Suprapubic skin (tissue), 4 donors: ENCODE measurements around the gene CADM1. TPM values are rescaled to one million over a fixed set of nuclear protein-coding genes. Genes with fewer than 3 reads are reported as not detected.

ENCODE experiments used
- DNase-seq, 2 donors: peaks; one replicate each; pipeline ENCODE4 v3.0.0-alpha.2; 2019; ENCODE audit warnings: low spot score in 2 of 2
- H3K27ac ChIP-seq: fragments of 200-600 bp; sonication (generic); one replicate; pipeline ENCODE4 v1.5.1; 2019
- H3K27me3 ChIP-seq: fragments of 200-600 bp; sonication (generic); one replicate; pipeline ENCODE4 v1.5.1; 2019
- H3K36me3 ChIP-seq: fragments of 200-600 bp; sonication (generic); one replicate; pipeline ENCODE4 v1.5.1; 2019
- H3K4me1 ChIP-seq: fragments of 200-600 bp; sonication (generic); one replicate; pipeline ENCODE4 v1.5.1; 2019
- H3K4me3 ChIP-seq: fragments of 200-600 bp; sonication (generic); one replicate; pipeline ENCODE4 v1.5.1; 2019; ENCODE audit warnings: mild to moderate bottlenecking
- H3K9me3 ChIP-seq: fragments of 200-600 bp; sonication (generic); one replicate; pipeline ENCODE4 v1.5.1; 2019
- CTCF ChIP-seq, 2 donors: fragments of 200-600 bp in 1 of 2; fragments of 450-650 bp in 1 of 2; sonication (generic) in 1 of 2; IDR thresholded peaks; one replicate each; pipeline ENCODE4 v1.5.1; 2016 to 2019; ENCODE audit warnings: antibody characterized with exemption in 2 of 2, mild to moderate bottlenecking in 1 of 2, moderate library complexity in 1 of 2
- EP300 ChIP-seq: sonication (generic); formaldehyde crosslinking; IDR thresholded peaks from one replicate; pipeline ENCODE4 v1.6.1; 2017; ENCODE audit warnings: antibody characterized with exemption
- POLR2A ChIP-seq, 2 donors: fragments of 450-650 bp; IDR thresholded peaks; one replicate each; pipeline ENCODE4 v1.6.1; 2017; ENCODE audit warnings: antibody characterized with exemption in 2 of 2, mild to moderate bottlenecking in 2 of 2, moderate library complexity in 2 of 2
- POLR2AphosphoS5 ChIP-seq, 3 donors: sonication (generic); formaldehyde crosslinking; IDR thresholded peaks; one replicate each; pipeline ENCODE4 v1.6.1; 2017; ENCODE audit warnings: antibody characterized with exemption in 3 of 3
- WGBS: methylation state at CpG from one replicate; pipeline ENCODE4 v1.1.5; 2018; 5-methylcytosine and 5-hydroxymethylcytosine counted together
- total RNA-seq, 4 donors: library from RNA; depleted of rRNA; stranded (reverse); fragments of >200 nt; gene quantifications; one replicate each; pipeline ENCODE4 v1.1.0, GENCODE V29; 2016

Gene CADM1
- total RNA-seq, 4 donors from 2014 or later = 13.3 to 26.2 (median 15.3) TPM

- DNase-seq = no peak
- Histone ChIP-seq H3K27me3 (no peaks in the 10 kb centered on the region), H3K27ac (no peak overlapping the region), H3K4me1 (no peaks in the 10 kb centered on the region), H3K4me3 (no peak overlapping the region), H3K9me3 (no peaks in the 10 kb centered on the region), H3K36me3 (no peaks in the 10 kb centered on the region)
- TF ChIP-seq POLR2AphosphoS5 (IDR thresholded peaks at IDR 0.05) (no peak), EP300 (no peak), CTCF (IDR thresholded peaks at IDR 0.05) (no peak), POLR2A (IDR thresholded peaks at IDR 0.05) (no peak)
- 90% methylated on average over 4 of the region's 4 CpGs for WGBS
These were observed 125.7 kb downstream of the CADM1 start for GRCh38 chr11:115378557-115378956.

GRCh38 chr11:115377882-115378296 lies 126.3 kb downstream of the CADM1 start:
- H3K36me3 ChIP-seq = no peaks in the 10 kb centered on the region
- TF ChIP-seq POLR2A (IDR thresholded peaks at IDR 0.05) = no peak
- no peak for TF ChIP-seq POLR2AphosphoS5 (IDR thresholded peaks at IDR 0.05)
- TF ChIP-seq CTCF (IDR thresholded peaks at IDR 0.05) = no peak
- TF ChIP-seq EP300 = no peak
- H3K27ac ChIP-seq = no peak overlapping the region
- no peaks in the 10 kb centered on the region for H3K27me3 ChIP-seq
- H3K9me3 ChIP-seq = no peaks in the 10 kb centered on the region
- no peaks in the 10 kb centered on the region for H3K4me1 ChIP-seq
- DNase-seq = no peak
- H3K4me3 ChIP-seq = no peak overlapping the region
- 80% methylated on average over 4 of the region's 4 CpGs for WGBS

- DNase-seq = no peak
- H3K4me1 ChIP-seq = no peaks in the 10 kb centered on the region
These were observed 135.6 kb downstream of the CADM1 start for GRCh38 chr11:115368616-115369015.

GRCh38 chr11:115366826-115367225 lies 137.4 kb downstream of the CADM1 start:
- no peak for DNase-seq
- TF ChIP-seq POLR2AphosphoS5 (IDR thresholded peaks at IDR 0.05) = no peak
- no peak for TF ChIP-seq POLR2A (IDR thresholded peaks at IDR 0.05)
- no peak for TF ChIP-seq CTCF (IDR thresholded peaks at IDR 0.05)
- TF ChIP-seq EP300 = no peak
- no peak overlapping the region for H3K27ac ChIP-seq
- no peak overlapping the region for H3K4me3 ChIP-seq
- no peaks in the 10 kb centered on the region for H3K36me3 ChIP-seq
- H3K27me3 ChIP-seq = no peaks in the 10 kb centered on the region
- H3K9me3 ChIP-seq = no peaks in the 10 kb centered on the region
- H3K4me1 ChIP-seq = no peaks in the 10 kb centered on the region
- 91% methylated on average over 5 of the region's 5 CpGs for WGBS

More at GRCh38 chr11:115368616-115369015, 135.6 kb downstream of the CADM1 start:
- Histone ChIP-seq H3K27me3 (no peaks in the 10 kb centered on the region), H3K36me3 (no peaks in the 10 kb centered on the region), H3K27ac (no peak overlapping the region), H3K9me3 (no peaks in the 10 kb centered on the region), H3K4me3 (no peak overlapping the region)
- TF ChIP-seq CTCF (IDR thresholded peaks at IDR 0.05) (no peak), POLR2A (IDR thresholded peaks at IDR 0.05) (no peak), EP300 (no peak), POLR2AphosphoS5 (IDR thresholded peaks at IDR 0.05) (no peak)

- no peaks in the 10 kb centered on the region for H3K9me3 ChIP-seq
- no peak for TF ChIP-seq EP300
- no peak for TF ChIP-seq CTCF (IDR thresholded peaks at IDR 0.05)
- no peak for TF ChIP-seq POLR2AphosphoS5 (IDR thresholded peaks at IDR 0.05)
- TF ChIP-seq POLR2A (IDR thresholded peaks at IDR 0.05) = no peak
- H3K4me3 ChIP-seq = no peak overlapping the region
- H3K4me1 ChIP-seq = no peaks in the 10 kb centered on the region
- no peak for DNase-seq
- no peaks in the 10 kb centered on the region for H3K27me3 ChIP-seq
- H3K36me3 ChIP-seq = no peaks in the 10 kb centered on the region
- WGBS = 91% methylated on average over 4 of the region's 4 CpGs
- no peak overlapping the region for H3K27ac ChIP-seq
These were observed 138.3 kb downstream of the CADM1 start for GRCh38 chr11:115365907-115366306.
